GM10847 (cell line): ENCODE results near the gene ARNT2.

Experiments
- POLR2A ChIP-seq: IDR thresholded peaks from 2 replicates; pipeline ENCODE4 v1.6.1; 2011; ENCODE audit not compliant: insufficient read length; ENCODE audit errors: extremely low read depth

Gene ARNT2

DNA sequence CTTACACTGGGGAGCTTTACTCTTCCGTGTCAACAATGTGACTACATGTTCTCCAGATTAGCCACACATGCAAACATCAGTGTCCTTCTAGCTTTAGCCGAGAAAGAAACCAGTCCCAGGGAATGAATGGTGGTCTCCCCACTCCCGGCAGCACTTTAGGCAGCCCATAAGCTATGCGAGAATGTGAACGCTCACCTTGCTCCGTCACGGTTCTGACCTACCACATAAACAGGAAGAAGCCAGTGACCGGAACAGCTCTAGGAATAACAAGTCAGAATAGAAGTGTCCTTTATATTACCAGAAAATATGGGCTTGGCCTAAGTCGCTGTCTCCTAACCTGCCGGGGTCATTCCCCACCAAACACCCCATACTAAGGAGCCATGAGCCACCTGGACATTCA lies 192.9 kb downstream of the ARNT2 start:
- TF ChIP-seq POLR2A = no peak

DNA sequence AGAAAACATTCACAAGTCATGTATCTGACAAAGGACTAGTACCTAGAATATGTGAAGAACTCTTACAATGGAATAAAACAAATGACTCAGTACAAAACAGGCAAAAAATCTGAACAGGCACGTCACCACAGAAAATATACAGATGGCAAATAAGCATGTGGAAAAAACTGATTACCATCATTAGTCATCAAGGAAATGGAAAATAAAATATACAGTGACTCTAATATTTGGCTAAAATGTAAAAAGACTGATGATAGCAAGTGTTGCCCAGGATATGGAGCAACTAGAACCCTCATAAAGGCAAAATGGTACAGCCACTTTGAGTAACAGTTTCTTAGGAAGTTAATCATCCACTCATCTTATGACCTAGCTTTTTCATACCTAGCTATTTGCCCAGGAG lies 195.2 kb downstream of the ARNT2 start:
- no peak for TF ChIP-seq POLR2A

DNA sequence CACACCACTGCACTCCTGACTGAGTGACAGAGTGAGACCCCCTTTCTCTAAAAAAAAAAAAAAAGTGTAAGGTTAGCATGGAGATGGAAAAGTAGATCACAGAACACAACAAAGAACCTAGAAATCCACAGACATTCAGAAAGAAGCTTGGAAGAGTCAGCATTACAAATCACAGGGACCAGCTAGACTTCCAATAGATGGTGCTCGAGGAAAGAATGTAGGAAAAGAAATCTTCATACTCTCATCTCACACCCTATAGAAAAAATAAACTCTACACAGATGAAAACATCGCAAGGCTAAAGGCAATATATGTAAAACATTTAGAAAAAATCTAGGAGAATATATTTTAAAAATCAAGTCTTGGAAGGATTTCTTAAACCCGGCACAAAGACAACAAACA lies 196.4 kb downstream of the ARNT2 start:
- no peak for TF ChIP-seq POLR2A

DNA sequence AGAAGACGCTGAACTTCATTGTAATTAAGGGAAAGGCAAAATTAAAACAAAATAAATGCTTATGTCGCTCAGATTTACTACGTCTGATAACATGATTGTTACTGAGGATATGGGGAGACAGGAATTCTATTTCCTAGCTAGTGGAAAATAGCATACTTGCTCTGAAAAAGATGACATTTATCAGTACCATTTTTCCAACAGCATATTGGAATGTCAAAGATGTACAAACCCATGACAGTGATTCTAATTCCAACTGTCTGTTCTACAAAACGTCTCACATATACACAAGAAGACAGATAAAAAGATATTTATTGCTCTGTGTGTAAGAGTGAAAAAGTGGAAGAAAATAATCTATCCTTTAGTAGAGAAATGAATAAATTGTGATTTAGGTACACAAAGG lies 197.1 kb downstream of the ARNT2 start:
- no peak for TF ChIP-seq POLR2A

DNA sequence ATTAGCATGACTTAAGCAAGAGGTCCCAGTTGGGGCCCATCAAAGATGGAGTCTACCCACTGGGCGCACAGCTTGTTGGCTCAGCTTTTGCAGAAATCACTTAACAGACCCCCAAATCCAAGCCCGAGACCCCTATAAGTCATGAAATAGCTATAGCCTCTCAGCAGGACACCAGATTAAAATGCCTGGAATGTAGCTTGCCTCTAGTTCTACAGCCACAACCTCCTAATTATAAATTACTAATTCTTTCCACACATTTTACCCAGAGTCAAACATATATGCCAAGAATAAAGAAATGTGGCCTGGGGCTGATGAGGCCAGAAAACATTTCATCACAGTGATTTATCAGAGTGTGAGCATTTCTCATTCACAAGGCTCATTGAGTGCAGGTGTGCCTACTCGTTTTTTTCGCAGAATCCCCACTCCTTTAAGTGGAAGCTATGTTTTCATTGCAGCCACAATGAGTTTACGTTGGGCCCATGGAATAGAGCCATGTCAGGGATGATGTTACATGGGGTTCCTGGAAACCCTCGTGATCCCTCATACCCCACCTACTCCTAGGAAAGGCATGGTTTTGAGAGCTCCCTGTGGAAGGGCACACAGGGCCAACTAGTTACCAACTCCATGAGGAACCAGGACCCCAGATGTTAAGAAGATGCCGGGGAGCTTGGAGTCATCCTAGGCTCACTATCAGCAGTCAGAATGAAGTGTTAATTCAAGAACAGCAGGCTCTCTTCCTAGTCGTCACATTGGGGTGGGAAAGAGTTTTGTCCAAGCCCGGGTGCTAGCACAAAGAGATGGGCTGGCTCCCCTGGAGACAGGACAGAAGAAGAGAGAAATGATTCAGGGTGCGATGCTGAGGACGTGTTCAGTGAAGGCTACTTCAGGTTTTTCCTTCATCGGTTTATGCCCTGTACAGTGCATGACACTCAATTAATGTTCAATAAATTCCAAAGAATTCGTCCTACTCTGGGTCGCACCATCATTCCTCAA lies 200.7 kb downstream of the ARNT2 start:
- TF ChIP-seq POLR2A = no peak

DNA sequence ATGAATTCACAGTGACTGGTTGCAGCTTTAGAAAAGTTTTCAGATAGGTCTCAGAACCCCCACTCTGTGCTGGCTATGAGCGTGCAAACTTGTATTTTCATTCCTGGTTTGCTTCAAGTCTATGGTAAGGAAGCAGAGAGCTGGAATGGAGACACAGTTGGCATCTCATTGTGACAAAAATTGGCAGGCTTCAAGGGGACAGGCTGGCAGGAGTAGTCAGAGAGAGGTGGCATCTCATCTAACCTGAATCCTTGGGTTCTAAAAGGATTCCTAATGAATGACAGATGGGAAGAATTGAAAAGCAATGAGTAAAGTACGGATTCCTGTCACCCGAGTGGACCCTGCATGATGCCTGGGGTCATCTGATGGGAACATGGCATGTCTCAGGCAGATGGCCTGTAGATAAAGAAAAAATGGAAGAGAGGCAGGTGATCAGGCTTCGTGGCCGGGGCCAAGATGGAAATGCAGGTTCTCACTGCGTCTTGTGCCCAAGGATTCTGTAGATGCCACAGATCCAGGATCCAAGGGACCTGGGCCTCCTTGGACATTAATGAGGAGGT lies 201.5 kb downstream of the ARNT2 start:
- TF ChIP-seq POLR2A = no peak

DNA sequence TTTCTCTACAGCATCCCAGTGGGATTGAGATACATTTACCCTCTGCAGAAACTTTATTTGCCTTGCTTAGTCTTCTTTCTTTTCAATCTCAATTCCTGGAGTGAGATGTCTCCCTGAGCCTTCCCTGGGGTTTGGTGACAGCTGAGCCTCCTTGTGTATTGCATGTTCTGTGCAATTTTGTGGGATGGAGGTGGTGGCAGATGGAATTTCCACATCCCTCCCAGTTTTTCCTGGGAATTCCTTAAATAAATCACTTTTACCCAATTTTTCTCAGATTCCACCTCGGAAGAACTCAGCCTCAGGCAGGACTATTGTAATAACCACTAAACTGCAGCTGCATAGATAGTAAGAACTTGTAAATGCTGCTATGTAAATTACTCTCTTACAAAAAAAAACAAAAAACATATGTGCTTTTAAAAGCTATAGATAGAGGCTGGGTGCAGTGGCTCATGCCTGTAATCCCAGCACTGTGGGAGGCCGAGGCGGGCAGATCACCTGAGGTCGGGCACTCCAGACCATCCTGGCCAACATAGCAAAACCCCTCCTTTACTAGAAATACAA lies 202.4 kb downstream of the ARNT2 start:
- TF ChIP-seq POLR2A = no peak

DNA sequence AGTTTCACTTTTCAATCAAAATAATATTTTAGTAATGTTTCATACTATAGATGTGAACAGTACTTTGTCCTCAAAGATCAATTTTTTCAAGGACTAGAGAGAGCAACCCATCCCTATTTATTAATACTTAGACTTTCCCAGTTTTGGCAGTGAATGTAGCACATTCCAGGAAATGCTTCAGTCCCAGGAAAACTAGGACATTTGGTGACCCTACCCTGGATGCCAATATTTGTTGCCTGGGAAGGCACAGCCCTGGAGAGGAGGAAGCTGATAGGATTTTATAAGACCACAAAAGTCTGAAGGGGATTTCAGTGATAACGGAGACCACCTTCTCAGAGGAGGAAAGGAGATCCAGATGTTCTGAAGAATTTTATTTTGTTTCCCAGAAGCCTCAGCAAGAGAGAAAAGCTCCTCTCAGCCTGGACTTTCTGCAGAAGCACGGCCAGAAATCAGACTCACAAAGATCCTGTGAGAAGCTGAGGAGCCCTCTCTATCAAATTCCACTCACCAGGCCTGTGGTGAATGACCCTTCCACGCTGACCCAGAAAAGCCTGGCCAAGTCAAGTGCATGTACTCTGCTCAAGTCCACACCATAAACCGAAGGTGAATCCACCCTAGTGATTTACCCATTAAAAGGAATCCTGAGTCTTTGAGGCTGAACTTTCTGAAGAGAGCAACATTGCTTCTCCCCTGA lies 203.3 kb downstream of the ARNT2 start:
- no peak for TF ChIP-seq POLR2A

DNA sequence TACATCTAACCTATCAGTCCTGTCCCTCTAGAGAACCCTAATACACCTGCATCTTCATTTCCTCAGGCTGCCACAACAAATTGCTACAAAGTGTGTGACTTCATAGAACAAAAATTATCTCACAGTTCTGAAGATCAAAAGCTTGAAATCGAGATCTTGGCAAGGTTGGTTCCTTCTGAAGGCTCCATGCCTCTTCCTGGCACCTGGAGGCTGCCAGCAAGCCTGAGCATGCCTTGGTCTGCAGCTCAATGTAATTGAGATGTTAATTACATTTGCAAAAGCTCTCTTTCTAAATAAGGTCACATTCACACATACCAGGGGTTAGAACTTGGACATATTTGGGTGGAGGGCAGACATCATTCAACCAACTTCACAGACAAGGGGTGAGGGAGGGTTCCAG lies 204.5 kb downstream of the ARNT2 start:
- no peak for TF ChIP-seq POLR2A

DNA sequence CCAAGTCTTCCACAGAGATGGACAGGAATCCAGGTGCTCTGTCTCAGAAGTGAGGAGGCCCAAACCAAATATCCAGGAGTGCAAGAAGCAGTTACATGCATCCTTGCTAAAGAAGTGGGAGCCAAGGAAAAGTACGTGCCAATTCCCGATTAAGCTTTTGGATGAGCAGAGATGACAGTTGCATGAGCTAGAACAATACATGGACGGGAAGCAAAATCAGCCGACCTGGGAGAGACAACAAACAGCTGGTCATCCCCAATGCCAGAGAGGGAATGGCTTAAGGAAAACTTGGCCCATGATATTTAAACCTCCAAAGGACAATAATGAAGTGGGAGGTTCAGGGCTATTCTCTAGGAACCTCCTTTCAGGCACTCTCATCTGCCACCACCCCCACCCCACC lies 204.9 kb downstream of the ARNT2 start:
- TF ChIP-seq POLR2A = no peak

DNA sequence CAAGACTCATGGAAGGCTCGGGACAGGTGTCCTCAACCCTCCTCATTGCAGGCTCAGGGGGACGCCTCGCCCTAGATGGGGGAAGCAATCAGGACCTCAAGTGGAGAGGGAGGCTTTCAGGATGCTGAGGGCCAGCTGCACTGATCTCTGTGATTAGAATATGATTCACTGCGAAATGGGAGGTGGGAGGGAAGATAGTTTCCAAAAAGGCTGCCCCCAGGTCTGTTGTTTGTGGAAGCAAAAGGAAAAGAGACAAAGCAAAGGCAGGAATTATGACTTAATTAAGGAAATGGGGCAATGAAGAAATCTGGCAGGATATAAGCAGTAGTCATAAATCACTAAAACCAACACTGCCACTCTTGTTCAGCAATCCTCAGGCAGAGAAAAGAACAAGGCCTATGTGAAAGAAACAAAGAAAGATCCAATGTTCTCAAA lies 205.3 kb downstream of the ARNT2 start:
- no peak for TF ChIP-seq POLR2A

DNA sequence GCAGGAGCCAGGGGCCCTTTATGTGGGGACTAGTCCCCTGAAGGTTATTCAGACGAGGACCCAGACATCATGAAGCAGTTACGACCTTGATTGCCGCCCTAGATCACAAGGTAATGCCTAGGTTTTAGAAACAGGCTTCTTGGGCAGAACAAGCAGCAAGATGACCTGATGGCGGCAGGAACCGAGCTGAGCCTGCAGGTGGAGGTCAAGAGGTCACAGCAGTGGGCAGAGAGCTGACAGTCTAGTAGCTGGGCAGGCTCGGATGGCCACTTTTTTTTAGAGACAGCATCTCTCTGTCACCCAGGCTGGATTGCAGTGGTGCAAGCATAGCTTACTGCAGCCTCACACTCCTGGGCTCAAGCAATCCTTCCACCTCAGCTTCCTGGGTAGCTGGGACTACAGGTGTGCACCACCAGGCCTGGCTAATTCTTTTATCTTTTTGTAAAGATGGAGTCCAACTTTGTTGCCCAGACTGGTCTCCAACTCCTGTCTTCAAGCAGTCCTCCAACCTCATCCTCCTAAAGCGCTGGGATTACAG lies 207.4 kb downstream of the ARNT2 start:
- no peak for TF ChIP-seq POLR2A

DNA sequence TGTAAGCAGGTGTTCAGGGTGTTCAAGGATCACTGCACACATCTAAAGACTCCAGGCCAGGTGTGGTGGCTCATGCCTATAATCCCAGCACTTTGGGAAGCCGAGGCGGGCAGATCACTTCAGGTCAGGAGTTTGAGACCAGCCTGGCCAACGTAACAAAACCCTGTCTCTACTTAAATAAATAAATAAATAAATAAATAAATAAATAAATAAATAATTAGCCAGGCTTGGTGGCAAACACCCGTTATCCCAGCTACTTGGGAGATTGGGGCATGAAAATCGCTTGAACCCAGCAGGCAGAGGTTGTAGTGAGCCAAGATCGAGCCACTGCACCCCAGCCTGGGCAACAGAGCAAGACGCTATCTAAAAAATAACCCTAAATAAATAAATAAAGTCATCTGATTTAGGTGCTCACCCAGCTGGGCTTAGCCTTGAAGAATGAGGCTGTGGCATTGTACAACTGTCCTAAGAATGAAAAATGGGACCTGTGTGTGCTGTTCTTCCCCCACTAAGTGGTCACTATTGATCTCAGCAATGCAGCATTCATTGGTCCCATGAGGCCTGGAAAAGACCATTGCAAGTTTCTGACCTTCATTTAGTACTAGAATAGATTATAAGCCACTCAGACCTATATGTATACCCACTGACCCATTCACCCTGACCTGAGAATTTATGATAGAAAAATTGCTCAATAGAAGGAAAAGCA lies 208.1 kb downstream of the ARNT2 start:
- TF ChIP-seq POLR2A = no peak

DNA sequence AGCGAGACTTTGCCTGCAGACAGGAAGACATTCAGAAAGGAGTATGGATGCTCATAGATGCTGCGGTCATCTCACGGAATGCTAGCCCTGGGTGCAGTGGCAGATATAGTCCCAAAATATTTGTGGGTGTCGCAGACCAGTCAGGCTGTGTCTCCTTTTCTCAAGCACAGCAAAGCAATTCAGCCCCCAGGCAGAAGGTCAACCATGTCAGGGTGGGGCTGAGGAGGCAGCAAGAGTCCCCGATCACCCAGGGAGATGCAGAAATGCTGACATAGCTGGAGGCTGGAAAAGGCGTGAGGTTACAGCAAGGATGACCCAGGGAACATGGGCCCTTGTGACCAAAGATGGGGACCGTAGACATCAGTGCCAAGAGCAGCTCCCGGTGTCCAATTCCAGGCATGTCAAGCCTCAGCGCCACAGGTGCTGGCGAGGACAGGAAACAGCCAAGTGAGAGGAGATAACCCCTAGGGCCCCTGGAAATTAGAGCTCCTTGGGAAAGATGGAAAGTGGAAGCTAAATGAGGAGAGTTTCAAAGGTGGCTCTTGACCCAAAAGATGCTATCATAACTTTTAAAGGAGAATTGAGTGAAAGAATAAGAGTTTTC lies 209.7 kb downstream of the ARNT2 start:
- TF ChIP-seq POLR2A = no peak
